GM12878 (cell line): ENCODE measurements around the gene JTB. TPM values are rescaled to one million over a fixed set of nuclear protein-coding genes. Genes with fewer than 3 reads are reported as not detected.
A peak's percentile ranks its signal among the peaks of the same experiment; 100 is the strongest.

ENCODE experiments used
- ASH2L ChIP-seq: fragments of 300-600, 200-600 bp; sonication (generic); IDR thresholded peaks from 2 replicates; pipeline ENCODE4 v1.6.1; 2017; ENCODE audit warnings: low read depth, mild to moderate bottlenecking, borderline replicate concordance
- BMI1 ChIP-seq: fragments of 450-650 bp; IDR thresholded peaks from 2 replicates; pipeline ENCODE4 v1.6.1; 2016; ENCODE audit warnings: mild to moderate bottlenecking, moderate library complexity, borderline replicate concordance
- CREB1 ChIP-seq: IDR thresholded peaks from 2 replicates; pipeline ENCODE4 v1.6.1; 2012; ENCODE audit warnings: low read depth, mild to moderate bottlenecking, inconsistent platforms
- EP300 ChIP-seq, 2 experiments: fragments of 150-350 bp in 1 of 2; IDR thresholded peaks; 2 replicates each; pipeline ENCODE4 v1.6.1; 2011 to 2012; ENCODE audit warnings: low read depth in 2 of 2, low read length in 2 of 2, borderline replicate concordance in 1 of 2, improper control_type of control experiment in 1 of 2, inconsistent platforms in 1 of 2; ENCODE audit not compliant: control insufficient read depth in 1 of 2
- ESRRA ChIP-seq: IDR thresholded peaks from 2 replicates; pipeline ENCODE4 v1.6.1; 2012; ENCODE audit warnings: mild to moderate bottlenecking, low read length, improper control_type of control experiment
- FOS ChIP-seq: IDR thresholded peaks from 3 replicates; pipeline ENCODE4 v1.6.1; 2011; ENCODE audit warnings: borderline replicate concordance; ENCODE audit not compliant: insufficient read length; ENCODE audit errors: extremely low read depth
- FOXK2 ChIP-seq: fragments of 450-650 bp; IDR thresholded peaks from 2 replicates; pipeline ENCODE4 v1.6.1; 2017; ENCODE audit warnings: mild to moderate bottlenecking, moderate library complexity
- IRF3 ChIP-seq: fragments of 450-650 bp; IDR thresholded peaks from 2 replicates; pipeline ENCODE4 v1.6.1; 2014; ENCODE audit warnings: mild to moderate bottlenecking
- JUND ChIP-seq: IDR thresholded peaks from 2 replicates; pipeline ENCODE4 v1.6.1; 2012; ENCODE audit warnings: low read depth, mild to moderate bottlenecking, low read length, improper control_type of control experiment, moderate library complexity
- KLF5 ChIP-seq: fragments of 450-650 bp; IDR thresholded peaks from 2 replicates; pipeline ENCODE4 v1.6.1; 2014; ENCODE audit warnings: mild to moderate bottlenecking; ENCODE audit not compliant: partially characterized antibody
- MTA3 ChIP-seq: IDR thresholded peaks from 2 replicates; pipeline ENCODE4 v1.6.1; 2012; ENCODE audit warnings: low read length, inconsistent platforms, borderline replicate concordance
- NFXL1 ChIP-seq: fragments of 450-650 bp; IDR thresholded peaks from 2 replicates; pipeline ENCODE4 v1.6.1; 2017; ENCODE audit warnings: antibody characterized with exemption, mild to moderate bottlenecking, borderline replicate concordance
- PBX3 ChIP-seq: IDR thresholded peaks from 2 replicates; pipeline ENCODE4 v1.6.1; 2011; ENCODE audit warnings: mild to moderate bottlenecking, low read depth, low read length, moderate library complexity; ENCODE audit not compliant: insufficient replicate concordance
- RAD51 ChIP-seq: fragments of 450-650 bp; IDR thresholded peaks from 2 replicates; pipeline ENCODE4 v1.6.1; 2016; ENCODE audit warnings: moderate library complexity, mild to moderate bottlenecking, inconsistent platforms
- RB1 ChIP-seq: fragments of 450-650 bp; formaldehyde crosslinking; IDR thresholded peaks from 2 replicates; pipeline ENCODE4 v1.6.1; 2017; ENCODE audit warnings: mild to moderate bottlenecking, borderline replicate concordance
- RELB ChIP-seq: fragments of 450-650 bp; IDR thresholded peaks from 2 replicates; pipeline ENCODE4 v1.6.1; 2017; ENCODE audit warnings: low read depth, mild to moderate bottlenecking, moderate library complexity
- SKIL ChIP-seq: fragments of 450-650 bp; IDR thresholded peaks from 2 replicates; pipeline ENCODE4 v1.6.1; 2017; ENCODE audit warnings: mild to moderate bottlenecking, low read depth, inconsistent platforms; ENCODE audit not compliant: poor library complexity, severe bottlenecking
- SMARCA5 ChIP-seq: fragments of 450-650 bp; IDR thresholded peaks from 2 replicates; pipeline ENCODE4 v1.6.1; 2017; ENCODE audit warnings: mild to moderate bottlenecking
- SMC3 ChIP-seq: IDR thresholded peaks from 2 replicates; pipeline ENCODE4 v1.6.1; 2011; ENCODE audit warnings: low read length, improper control_type of control experiment, borderline replicate concordance
- SREBF2 ChIP-seq: IDR thresholded peaks from 2 replicates; pipeline ENCODE4 v1.6.1; 2012; ENCODE audit warnings: mild to moderate bottlenecking, low read length
- TAF1 ChIP-seq: IDR thresholded peaks from 2 replicates; pipeline ENCODE4 v1.6.1; 2011; ENCODE audit warnings: mild to moderate bottlenecking, low read depth, low read length, borderline replicate concordance
- TCF3 ChIP-seq: IDR thresholded peaks from 2 replicates; pipeline ENCODE4 v1.6.1; 2012; ENCODE audit warnings: low read depth, mild to moderate bottlenecking, low read length, borderline replicate concordance; ENCODE audit not compliant: insufficient read depth
- ZNF217 ChIP-seq: fragments of 450-650 bp; IDR thresholded peaks from 2 replicates; pipeline ENCODE4 v1.6.1; 2017; ENCODE audit warnings: antibody characterized with exemption, mild to moderate bottlenecking
- ZNF384 ChIP-seq: IDR thresholded peaks from 2 replicates; pipeline ENCODE4 v1.6.1; 2012; ENCODE audit warnings: low read depth, mild to moderate bottlenecking, low read length, improper control_type of control experiment, borderline replicate concordance
- polyA plus RNA-seq, 11 experiments: library from polyadenylated mRNA; depleted of rRNA in 4 of 11; unstranded in 6 of 11; stranded (reverse) in 5 of 11; fragments of >200 nt; fragmentation: Nextera tagmentation in 4 of 11; fragmentation: Illumina TruSeq in 1 of 11; extraction: Ambion mirVana in 4 of 11; extraction: Trizol in 1 of 11; gene quantifications; 1 replicate in 1 of 11; 2 replicates in 10 of 11; pipeline versions ENCODE4 v1.2.1 to v1.2.3, GENCODE V29; 2011 to 2016; ENCODE audit warnings: inconsistent platforms in 2 of 11, missing spikeins in 2 of 11, low read depth in 1 of 11
- total RNA-seq, 4 experiments: library from RNA; depleted of rRNA in 3 of 4; stranded (reverse); fragments of >200 nt in 3 of 4; fragmentation: Illumina TruSeq in 1 of 4; extraction: Trizol in 1 of 4; gene quantifications; 2 replicates each; pipeline versions ENCODE4 v1.2.1 to v1.2.3, GENCODE V29; 2013 to 2021

Gene JTB
- total and polyA plus RNA-seq, 10 of the 15 experiments (the other 5 are each of a cell fraction or from before 2014, with no cell fraction given) = 25.0 to 298 (median 155) TPM

GRCh38 chr1:153977250-153978240, at the start of gene JTB (continued):
- TF ChIP-seq IRF3 = no peak
- TF ChIP-seq ZNF384 = no peak
- no peak for TF ChIP-seq RELB
- TF ChIP-seq NFXL1 = no peak
- TF ChIP-seq RB1 = no peak
- no peak for TF ChIP-seq ZNF217
- TF ChIP-seq TCF3 = no peak
- TF ChIP-seq SREBF2 = no peak
- TF ChIP-seq EP300 (IDR thresholded peaks at IDR 0.05; ENCODE audit: borderline replicate concordance in 1 of 2, control insufficient read depth in 1 of 2, low read depth in 2 of 2, low read length in 2 of 2) = no peak
- TF ChIP-seq BMI1 = no peak
- TF ChIP-seq ESRRA = no peak
- TF ChIP-seq MTA3 = no peak
- 0 out of 2 replicates have a peak, but pooled peaks have one; percentile 68 for TF ChIP-seq SMARCA5
- TF ChIP-seq RAD51 = no peak
- TF ChIP-seq FOS = no peak
- TF ChIP-seq PBX3 = no peak
- TF ChIP-seq ASH2L = no peak; the same call in 1 of the 2 replicates
- TF ChIP-seq KLF5 = peak; percentile 53
- no peak for TF ChIP-seq SKIL
- TF ChIP-seq JUND = no peak
- TF ChIP-seq TAF1 = peak; percentile 85; the same call in 1 of the 2 replicates
- no peak for TF ChIP-seq SMC3
- TF ChIP-seq CREB1 = peak; percentile 63
- no peak for TF ChIP-seq FOXK2
